Measurements from ENCODE around the gene ZNF48. TPM values are rescaled to one million over a fixed set of nuclear protein-coding genes. Genes with fewer than 3 reads are reported as not detected.

ZNF48 gene
- polyA plus RNA-seq (2011; rRNA removed) (2.8 and 4.6 TPM in 2 replicates), polyA minus RNA-seq (2011; rRNA and poly(A)+ RNA removed) (2.6 and 5.3 TPM in 2 replicates)

DNA sequence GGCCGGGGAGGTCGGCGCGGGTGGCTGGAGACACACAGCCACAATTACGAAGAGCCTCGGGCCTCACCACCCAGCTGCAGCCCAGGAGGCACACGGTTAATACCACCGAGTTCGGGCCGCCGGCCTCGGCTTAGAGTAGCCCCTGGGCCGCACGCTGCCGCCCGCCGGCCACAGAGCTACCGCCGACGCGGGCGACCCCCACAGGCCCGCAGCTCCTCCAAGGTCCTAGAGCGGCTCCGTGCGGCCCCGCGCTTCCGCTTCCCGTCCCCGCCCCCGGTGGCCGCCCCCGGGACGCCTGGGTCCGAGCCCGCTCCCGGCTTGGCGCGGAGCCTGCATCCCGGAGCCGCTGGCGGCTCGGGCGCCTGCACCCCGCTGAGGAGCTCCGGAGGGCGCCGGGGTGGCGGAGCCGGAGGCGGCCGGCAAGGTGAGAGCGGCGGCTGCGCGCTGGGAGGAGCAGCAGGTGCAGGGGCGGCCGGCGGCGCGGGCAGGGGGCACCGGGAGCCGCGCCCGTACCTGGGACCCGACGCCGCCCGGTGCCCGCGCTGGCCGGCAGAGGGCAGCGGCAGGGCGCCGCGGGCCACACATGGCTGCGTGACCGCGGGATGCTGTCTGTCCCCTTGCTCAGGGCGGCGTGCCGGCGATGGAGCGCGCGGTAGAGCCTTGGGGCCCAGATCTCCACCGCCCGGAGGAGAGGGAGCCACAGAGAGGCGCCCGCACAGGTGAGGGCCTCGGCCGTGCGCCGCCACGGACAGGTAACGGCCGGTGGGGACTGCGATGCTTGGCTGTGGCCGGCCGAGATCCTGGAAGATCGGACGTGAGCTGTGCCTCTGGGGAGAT is at the start of gene ZNF48:
Gene ZNF48, plus strand, starts transcription at position 266 of the 837 bp plus-strand sequence. Its CDS starts 375 bp downstream, at position 641.
- peak; percentile 16; the same call in 1 of the 2 replicates for TF ChIP-seq CTCF (IDR thresholded peaks at IDR 0.05; ENCODE audit: insufficient read depth, low read depth, low read length)
- H3K4me3 ChIP-seq (ENCODE audit: low read depth, low read length) = peak within 1 kb of the TSS; percentile 81
- DNase-seq (ENCODE audit: low read depth) = peak; percentile 41
- H3K27me3 ChIP-seq (ENCODE audit: control insufficient read depth, insufficient read depth, low read length) = no peaks in the 10 kb centered on the region
- peaks cover 4% of the 10 kb centered on the region for H3K36me3 ChIP-seq (ENCODE audit: control insufficient read depth, insufficient read depth, low read length)
- ChIA-PET POLR2A (no interaction called here), CTCF (interaction anchor here (0.9 to 2.1 kb wide), 9 partner anchors 9 to 303 kb away, joined by 3 to 8 read pairs (median 5); partner anchors contain the start of genes ZNF771 and ZNF785)

DNA sequence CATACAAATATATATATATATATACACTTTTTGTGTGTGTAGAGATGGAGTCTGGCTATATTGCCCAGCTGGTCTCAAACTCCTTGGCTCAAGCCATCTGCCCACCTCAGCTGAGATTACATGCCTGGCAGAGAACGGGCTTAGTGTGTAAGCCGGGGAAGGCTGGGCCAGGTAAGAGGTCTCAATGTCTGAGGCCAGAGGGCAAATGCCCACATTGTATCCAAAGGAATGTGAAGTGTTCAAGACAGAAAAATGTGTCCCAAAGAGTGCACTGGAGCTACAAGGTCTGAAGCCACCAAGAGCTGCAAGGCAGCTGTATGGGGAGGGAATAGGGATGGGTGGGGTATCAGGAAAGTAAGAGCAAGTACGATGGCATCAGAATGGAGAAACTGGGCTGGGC is 48.9 kb upstream of the ZNF48 start:
- Histone ChIP-seq H3K4me3 (ENCODE audit: low read depth, low read length) (no peak overlapping the region), H3K36me3 (ENCODE audit: control insufficient read depth, insufficient read depth, low read length) (0 out of 2 replicates have a peak, but pooled peaks cover 1% of the 10 kb centered on the region), H3K27me3 (ENCODE audit: control insufficient read depth, insufficient read depth, low read length) (no peaks in the 10 kb centered on the region)
- POLR2A ChIA-PET = no interaction called here
- CTCF ChIA-PET = interaction anchor here (0.7 kb wide), 1 partner anchor 10 kb away, joined by 4 read pairs; no protein-coding TSS in a partner anchor
- TF ChIP-seq CTCF (IDR thresholded peaks at IDR 0.05; ENCODE audit: insufficient read depth, low read depth, low read length) = no peak
- no peak for DNase-seq (ENCODE audit: low read depth)

GRCh38 chr16:30348113-30348512 is 47.1 kb upstream of the ZNF48 start:
- DNase-seq (ENCODE audit: low read depth) = no peak
- Histone ChIP-seq H3K36me3 (ENCODE audit: control insufficient read depth, insufficient read depth, low read length) (peaks cover 3% of the 10 kb centered on the region; the same call in 1 of the 2 replicates), H3K27me3 (ENCODE audit: control insufficient read depth, insufficient read depth, low read length) (no peaks in the 10 kb centered on the region), H3K4me3 (ENCODE audit: low read depth, low read length) (no peak overlapping the region)
- no peak for TF ChIP-seq CTCF (IDR thresholded peaks at IDR 0.05; ENCODE audit: insufficient read depth, low read depth, low read length)
- POLR2A ChIA-PET = no interaction called here
- CTCF ChIA-PET = no interaction called here

DNA sequence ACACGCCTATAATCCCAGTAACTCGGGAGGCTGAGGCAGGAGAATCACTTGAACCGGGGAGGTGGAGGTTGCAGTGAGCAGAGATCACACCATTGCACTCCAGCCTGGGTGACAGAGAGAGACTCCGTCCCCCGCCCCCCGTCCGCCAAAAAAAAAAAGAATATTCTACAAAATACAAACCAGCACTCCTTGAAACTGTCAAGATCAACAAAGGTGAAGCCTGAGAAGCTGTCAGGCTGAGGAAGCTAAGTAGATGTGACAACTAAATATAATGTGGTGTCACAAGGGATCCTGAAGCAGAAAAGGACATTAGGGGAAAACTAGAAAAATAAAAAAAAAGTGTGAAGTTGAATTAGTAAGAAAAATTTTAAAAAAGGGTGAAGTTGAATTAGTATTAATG is 46.3 kb upstream of the ZNF48 start:
- ChIA-PET POLR2A (no interaction called here), CTCF (no interaction called here)
- Histone ChIP-seq H3K36me3 (ENCODE audit: control insufficient read depth, insufficient read depth, low read length) (peaks cover 6% of the 10 kb centered on the region; the same call in 1 of the 2 replicates), H3K4me3 (ENCODE audit: low read depth, low read length) (no peak overlapping the region), H3K27me3 (ENCODE audit: control insufficient read depth, insufficient read depth, low read length) (no peaks in the 10 kb centered on the region)
- TF ChIP-seq CTCF (IDR thresholded peaks at IDR 0.05; ENCODE audit: insufficient read depth, low read depth, low read length) = no peak
- DNase-seq (ENCODE audit: low read depth) = no peak

DNA sequence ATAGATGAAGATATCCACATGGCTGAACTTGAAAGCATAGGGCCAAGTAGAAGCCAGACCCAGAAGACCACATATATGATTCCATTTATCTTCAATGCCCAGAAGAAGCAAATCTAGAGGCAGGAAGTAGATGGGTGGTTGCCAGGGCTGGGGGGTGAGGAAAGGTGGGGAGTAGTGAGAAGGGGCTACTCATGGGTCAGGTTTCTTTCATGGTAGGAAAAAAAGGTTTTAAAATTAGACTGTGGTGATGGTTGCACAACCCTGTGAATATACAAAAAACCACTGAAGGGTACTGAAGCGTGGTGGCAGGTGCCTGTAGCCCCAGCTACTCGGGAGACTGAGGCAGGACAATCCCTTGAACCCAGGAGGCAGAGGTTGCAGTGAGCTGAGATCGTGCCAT is 45.5 kb upstream of the ZNF48 start:
- ChIA-PET POLR2A (no interaction called here), CTCF (no interaction called here)
- H3K27me3 ChIP-seq (ENCODE audit: control insufficient read depth, insufficient read depth, low read length) = no peaks in the 10 kb centered on the region
- no peak for TF ChIP-seq CTCF (IDR thresholded peaks at IDR 0.05; ENCODE audit: insufficient read depth, low read depth, low read length)
- no peak for DNase-seq (ENCODE audit: low read depth)
- H3K4me3 ChIP-seq (ENCODE audit: low read depth, low read length) = no peak overlapping the region
- H3K36me3 ChIP-seq (ENCODE audit: control insufficient read depth, insufficient read depth, low read length) = peaks cover 6% of the 10 kb centered on the region; the same call in 1 of the 2 replicates
